ENCODE results near the gene AFM. TPM values are rescaled to one million over a fixed set of nuclear protein-coding genes. Genes with fewer than 3 reads are reported as not detected.

Gene AFM
- total RNA-seq, 1 experiment from 2014 or later: not detected

DNA sequence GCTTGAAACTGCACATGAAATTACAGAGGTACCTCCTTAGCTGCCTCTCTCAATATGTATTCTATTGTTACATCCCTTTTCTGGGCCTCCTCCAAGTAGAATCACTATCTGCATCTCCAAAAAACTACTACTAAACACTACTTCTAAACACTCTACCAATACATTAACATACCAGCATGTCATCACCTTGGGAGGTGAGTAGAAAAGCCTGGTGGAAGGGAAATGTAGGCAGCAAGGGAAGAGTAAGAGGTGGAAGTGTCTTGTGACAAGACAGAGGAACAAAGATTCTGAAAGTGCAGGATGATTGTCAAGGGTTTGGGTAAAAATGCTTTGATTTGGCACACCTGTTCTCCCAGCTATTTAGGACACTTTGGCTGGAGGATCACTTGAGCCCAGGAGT lies 3.5 kb downstream of the AFM start:
- TF ChIP-seq, protein P1, sequence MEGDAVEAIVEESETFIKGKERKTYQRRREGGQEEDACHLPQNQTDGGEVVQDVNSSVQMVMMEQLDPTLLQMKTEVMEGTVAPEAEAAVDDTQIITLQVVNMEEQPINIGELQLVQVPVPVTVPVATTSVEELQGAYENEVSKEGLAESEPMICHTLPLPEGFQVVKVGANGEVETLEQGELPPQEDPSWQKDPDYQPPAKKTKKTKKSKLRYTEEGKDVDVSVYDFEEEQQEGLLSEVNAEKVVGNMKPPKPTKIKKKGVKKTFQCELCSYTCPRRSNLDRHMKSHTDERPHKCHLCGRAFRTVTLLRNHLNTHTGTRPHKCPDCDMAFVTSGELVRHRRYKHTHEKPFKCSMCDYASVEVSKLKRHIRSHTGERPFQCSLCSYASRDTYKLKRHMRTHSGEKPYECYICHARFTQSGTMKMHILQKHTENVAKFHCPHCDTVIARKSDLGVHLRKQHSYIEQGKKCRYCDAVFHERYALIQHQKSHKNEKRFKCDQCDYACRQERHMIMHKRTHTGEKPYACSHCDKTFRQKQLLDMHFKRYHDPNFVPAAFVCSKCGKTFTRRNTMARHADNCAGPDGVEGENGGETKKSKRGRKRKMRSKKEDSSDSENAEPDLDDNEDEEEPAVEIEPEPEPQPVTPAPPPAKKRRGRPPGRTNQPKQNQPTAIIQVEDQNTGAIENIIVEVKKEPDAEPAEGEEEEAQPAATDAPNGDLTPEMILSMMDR (conservative IDR thresholded peaks at IDR 0.05): no peak
- no peak for TF ChIP-seq EZH2 (IDR thresholded peaks at IDR 0.05; ENCODE audit: low read depth)
- Histone ChIP-seq H3K27ac (no peak overlapping the region), H3K4me1 (replicated peaks; ENCODE audit: insufficient read depth) (no peaks in the 10 kb centered on the region), H4K20me1 (ENCODE audit: insufficient read depth) (no peaks in the 10 kb centered on the region), H3K27me3 (ENCODE audit: insufficient read depth, low read depth) (no peaks in the 10 kb centered on the region), H2AFZ (no peak overlapping the region), H3K36me3 (ENCODE audit: low read depth) (no peaks in the 10 kb centered on the region), H3F3A (ENCODE audit: insufficient read depth, low read depth) (no peaks in the 10 kb centered on the region), H3K4me3 (no peak overlapping the region), H3K9me2 (ENCODE audit: insufficient read depth) (no peaks in the 10 kb centered on the region), H3K79me2 (ENCODE audit: low read depth) (no peaks in the 10 kb centered on the region), H3K9me3 (ENCODE audit: insufficient read depth, low read depth) (no peaks in the 10 kb centered on the region), H3K4me2 (no peak overlapping the region)
- ChIA-PET POLR2A (ENCODE audit: unreplicated experiment) (no interaction called here), CTCF (no interaction called here)
- DNase-seq: no peak
- BruUV-seq (replicated peaks): no TSS peak
- intact Hi-C loops (cut with micrococcal nuclease; ENCODE audit: unreplicated experiment): no loop called here

DNA sequence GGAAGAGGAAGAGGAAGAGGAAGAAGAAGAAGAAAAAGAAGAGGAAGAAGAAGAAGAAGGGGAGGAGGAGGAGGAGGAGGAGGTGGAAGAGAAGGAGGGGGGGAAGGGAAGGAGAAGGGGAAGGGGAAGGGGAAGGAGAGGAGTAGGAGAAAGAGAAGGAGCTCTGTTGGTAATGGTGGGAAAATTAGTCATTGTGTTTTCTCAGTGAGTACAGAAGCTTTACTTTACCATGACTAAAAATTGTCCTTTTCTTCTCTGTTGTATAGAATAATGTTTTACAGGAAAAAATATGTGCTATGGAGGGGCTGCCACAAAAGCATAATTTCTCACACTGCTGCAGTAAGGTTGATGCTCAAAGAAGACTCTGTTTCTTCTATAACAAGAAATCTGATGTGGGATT lies 4.1 kb downstream of the AFM start:
- ChIA-PET CTCF (no interaction called here), POLR2A (ENCODE audit: unreplicated experiment) (no interaction called here)
- H3K4me2 ChIP-seq: no peak overlapping the region
- DNase-seq: no peak
- H3K4me1 ChIP-seq (replicated peaks; ENCODE audit: insufficient read depth): no peaks in the 10 kb centered on the region
- H3K4me3 ChIP-seq: no peak overlapping the region
- no peak for TF ChIP-seq EZH2 (IDR thresholded peaks at IDR 0.05; ENCODE audit: low read depth)
- TF ChIP-seq, protein P1 (conservative IDR thresholded peaks at IDR 0.05): no peak
- H3K27ac ChIP-seq: no peak overlapping the region
- H3K9me3 ChIP-seq (ENCODE audit: insufficient read depth, low read depth): no peaks in the 10 kb centered on the region
- no peaks in the 10 kb centered on the region for H3K9me2 ChIP-seq (ENCODE audit: insufficient read depth)
- no peaks in the 10 kb centered on the region for H3K36me3 ChIP-seq (ENCODE audit: low read depth)
- intact Hi-C loops (cut with micrococcal nuclease; ENCODE audit: unreplicated experiment): no loop called here
- no peaks in the 10 kb centered on the region for H3K27me3 ChIP-seq (ENCODE audit: insufficient read depth, low read depth)
- H3K79me2 ChIP-seq (ENCODE audit: low read depth): no peaks in the 10 kb centered on the region
- no peak overlapping the region for H2AFZ ChIP-seq
- no TSS peak for BruUV-seq (replicated peaks)
- H4K20me1 ChIP-seq (ENCODE audit: insufficient read depth): no peaks in the 10 kb centered on the region
- H3F3A ChIP-seq (ENCODE audit: insufficient read depth, low read depth): no peaks in the 10 kb centered on the region

DNA sequence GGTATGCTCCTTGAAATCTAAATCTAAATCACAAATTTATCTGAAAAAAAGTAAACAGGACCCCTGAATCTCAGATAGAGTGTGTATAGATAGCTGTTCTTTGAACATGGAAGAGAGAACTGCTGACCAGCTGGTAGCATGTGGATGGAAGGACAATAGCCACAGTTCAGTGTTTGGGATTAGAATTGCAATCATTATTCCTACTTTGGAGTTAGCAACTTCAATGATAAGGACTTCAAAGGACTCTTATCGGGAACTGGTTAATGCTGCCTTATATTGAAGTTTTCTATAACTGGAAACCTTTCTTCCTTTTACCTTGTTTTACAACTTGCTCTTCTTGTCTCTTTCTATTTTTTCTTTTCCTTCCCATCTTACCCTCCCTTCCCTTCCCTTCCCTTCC lies 5.0 kb downstream of the AFM start:
- H3K9me3 ChIP-seq (ENCODE audit: insufficient read depth, low read depth): no peaks in the 10 kb centered on the region
- no peak for TF ChIP-seq EZH2 (IDR thresholded peaks at IDR 0.05; ENCODE audit: low read depth)
- no peaks in the 10 kb centered on the region for H4K20me1 ChIP-seq (ENCODE audit: insufficient read depth)
- H3K27ac ChIP-seq: no peak overlapping the region
- ChIA-PET POLR2A (ENCODE audit: unreplicated experiment) (no interaction called here), CTCF (no interaction called here)
- H3K27me3 ChIP-seq (ENCODE audit: insufficient read depth, low read depth): no peaks in the 10 kb centered on the region
- no peaks in the 10 kb centered on the region for H3K4me1 ChIP-seq (replicated peaks; ENCODE audit: insufficient read depth)
- intact Hi-C loops (cut with micrococcal nuclease; ENCODE audit: unreplicated experiment): no loop called here
- no peaks in the 10 kb centered on the region for H3K79me2 ChIP-seq (ENCODE audit: low read depth)
- no peak overlapping the region for H3K4me2 ChIP-seq
- H3K9me2 ChIP-seq (ENCODE audit: insufficient read depth): no peaks in the 10 kb centered on the region
- H3K4me3 ChIP-seq: no peak overlapping the region
- H3F3A ChIP-seq (ENCODE audit: insufficient read depth, low read depth): no peaks in the 10 kb centered on the region
- BruUV-seq (replicated peaks): no TSS peak
- no peak overlapping the region for H2AFZ ChIP-seq
- DNase-seq: no peak
- no peaks in the 10 kb centered on the region for H3K36me3 ChIP-seq (ENCODE audit: low read depth)

DNA sequence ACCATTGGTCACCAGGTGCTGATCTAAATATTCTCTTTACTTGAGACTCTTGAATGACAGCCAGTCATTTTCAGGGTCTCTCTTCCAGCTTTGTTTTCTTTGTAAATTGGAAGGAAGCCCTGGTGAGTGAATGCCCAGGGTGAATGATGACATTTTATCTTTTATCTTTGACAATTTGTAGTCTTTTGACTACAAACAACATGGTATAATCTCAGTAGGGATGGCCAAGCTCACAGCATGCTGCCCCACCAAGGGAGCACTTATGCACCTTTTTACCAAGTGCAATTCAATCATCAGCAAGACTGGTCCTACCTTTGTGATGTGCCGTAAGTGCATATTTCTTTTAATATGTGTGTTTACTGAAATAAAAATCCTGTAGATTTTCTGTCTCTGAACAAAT lies 5.7 kb downstream of the AFM start:
- Histone ChIP-seq H2AFZ (no peak overlapping the region), H3K4me1 (replicated peaks; ENCODE audit: insufficient read depth) (no peaks in the 10 kb centered on the region), H3K27me3 (ENCODE audit: insufficient read depth, low read depth) (no peaks in the 10 kb centered on the region), H3K36me3 (ENCODE audit: low read depth) (no peaks in the 10 kb centered on the region), H3F3A (ENCODE audit: insufficient read depth, low read depth) (no peaks in the 10 kb centered on the region), H3K4me2 (no peak overlapping the region), H3K9me3 (ENCODE audit: insufficient read depth, low read depth) (no peaks in the 10 kb centered on the region), H3K79me2 (ENCODE audit: low read depth) (no peaks in the 10 kb centered on the region), H3K4me3 (no peak overlapping the region), H3K9me2 (ENCODE audit: insufficient read depth) (no peaks in the 10 kb centered on the region), H4K20me1 (ENCODE audit: insufficient read depth) (no peaks in the 10 kb centered on the region), H3K27ac (no peak overlapping the region)
- BruUV-seq (replicated peaks): no TSS peak
- DNase-seq: no peak
- intact Hi-C loops (cut with micrococcal nuclease; ENCODE audit: unreplicated experiment): no loop called here
- ChIA-PET CTCF (no interaction called here), POLR2A (ENCODE audit: unreplicated experiment) (no interaction called here)
- TF ChIP-seq, protein P1 (conservative IDR thresholded peaks at IDR 0.05): no peak
- no peak for TF ChIP-seq EZH2 (IDR thresholded peaks at IDR 0.05; ENCODE audit: low read depth)

All from PC-9 (cell line).